ENCODE data around the gene ACBD5. TPM values are rescaled to one million over a fixed set of nuclear protein-coding genes. Genes with fewer than 3 reads are reported as not detected.
A peak's percentile ranks its signal among the peaks of the same experiment; 100 is the strongest.

The ACBD5 gene
- total and polyA plus RNA-seq, 2 experiments from 2014 or later, result 16.2 to 30.7 TPM

DNA sequence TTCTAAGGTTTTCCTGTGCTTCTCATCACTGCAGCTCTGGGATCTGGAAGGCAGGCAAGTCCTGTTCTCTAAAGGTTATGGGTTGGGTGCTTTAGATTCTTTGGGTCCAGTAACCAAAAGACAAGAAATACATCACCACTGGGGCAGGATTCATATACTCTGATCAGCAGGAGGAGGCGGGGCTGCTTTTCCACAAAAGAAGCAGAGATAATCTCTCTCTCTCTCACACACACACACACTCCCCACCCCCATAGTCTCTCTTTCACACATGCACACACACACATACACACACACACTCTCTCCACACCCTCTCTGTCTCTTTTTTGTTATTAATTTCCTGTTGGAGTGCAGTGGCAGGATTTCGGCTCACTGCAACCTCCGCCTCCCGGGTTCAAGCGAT is 13.0 kb upstream of the ACBD5 start:
- no peaks in the 10 kb centered on the region for H4K20me1 ChIP-seq (ENCODE audit: insufficient read depth, poor library complexity, severe bottlenecking)
- H3K9me3 ChIP-seq (ENCODE audit: low read depth), result no peaks in the 10 kb centered on the region
- TF ChIP-seq, protein P1, sequence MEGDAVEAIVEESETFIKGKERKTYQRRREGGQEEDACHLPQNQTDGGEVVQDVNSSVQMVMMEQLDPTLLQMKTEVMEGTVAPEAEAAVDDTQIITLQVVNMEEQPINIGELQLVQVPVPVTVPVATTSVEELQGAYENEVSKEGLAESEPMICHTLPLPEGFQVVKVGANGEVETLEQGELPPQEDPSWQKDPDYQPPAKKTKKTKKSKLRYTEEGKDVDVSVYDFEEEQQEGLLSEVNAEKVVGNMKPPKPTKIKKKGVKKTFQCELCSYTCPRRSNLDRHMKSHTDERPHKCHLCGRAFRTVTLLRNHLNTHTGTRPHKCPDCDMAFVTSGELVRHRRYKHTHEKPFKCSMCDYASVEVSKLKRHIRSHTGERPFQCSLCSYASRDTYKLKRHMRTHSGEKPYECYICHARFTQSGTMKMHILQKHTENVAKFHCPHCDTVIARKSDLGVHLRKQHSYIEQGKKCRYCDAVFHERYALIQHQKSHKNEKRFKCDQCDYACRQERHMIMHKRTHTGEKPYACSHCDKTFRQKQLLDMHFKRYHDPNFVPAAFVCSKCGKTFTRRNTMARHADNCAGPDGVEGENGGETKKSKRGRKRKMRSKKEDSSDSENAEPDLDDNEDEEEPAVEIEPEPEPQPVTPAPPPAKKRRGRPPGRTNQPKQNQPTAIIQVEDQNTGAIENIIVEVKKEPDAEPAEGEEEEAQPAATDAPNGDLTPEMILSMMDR (IDR thresholded peaks at IDR 0.05; ENCODE audit: poor library complexity), result no peak
- TF ChIP-seq EZH2phosphoT487 (IDR thresholded peaks at IDR 0.05; ENCODE audit: low read depth, severe bottlenecking, unreplicated experiment) (no peak), EZH2 (IDR thresholded peaks at IDR 0.05; ENCODE audit: borderline replicate concordance) (no peak)
- H3K79me2 ChIP-seq, result no peaks in the 10 kb centered on the region
- no peaks in the 10 kb centered on the region for H3K4me1 ChIP-seq (ENCODE audit: insufficient read depth)
- H3K36me3 ChIP-seq (replicated peaks; ENCODE audit: insufficient read depth, low read depth), result no peaks in the 10 kb centered on the region
- peaks cover 17% of the 10 kb centered on the region for H3K27me3 ChIP-seq
- H3K27ac ChIP-seq, result no peak overlapping the region
- H3K4me2 ChIP-seq, result no peak overlapping the region
- no peak for DNase-seq (ENCODE audit: low spot score)
- no peak overlapping the region for H2AFZ ChIP-seq
- no peak overlapping the region for H3K4me3 ChIP-seq
- H3K9me2 ChIP-seq (replicated peaks; ENCODE audit: insufficient read depth), result no peaks in the 10 kb centered on the region
- WGBS (ENCODE audit: low lambda C conversion rate, missing lambda C conversion rate), result 96% methylated on average over 5 of the region's 5 CpGs

DNA sequence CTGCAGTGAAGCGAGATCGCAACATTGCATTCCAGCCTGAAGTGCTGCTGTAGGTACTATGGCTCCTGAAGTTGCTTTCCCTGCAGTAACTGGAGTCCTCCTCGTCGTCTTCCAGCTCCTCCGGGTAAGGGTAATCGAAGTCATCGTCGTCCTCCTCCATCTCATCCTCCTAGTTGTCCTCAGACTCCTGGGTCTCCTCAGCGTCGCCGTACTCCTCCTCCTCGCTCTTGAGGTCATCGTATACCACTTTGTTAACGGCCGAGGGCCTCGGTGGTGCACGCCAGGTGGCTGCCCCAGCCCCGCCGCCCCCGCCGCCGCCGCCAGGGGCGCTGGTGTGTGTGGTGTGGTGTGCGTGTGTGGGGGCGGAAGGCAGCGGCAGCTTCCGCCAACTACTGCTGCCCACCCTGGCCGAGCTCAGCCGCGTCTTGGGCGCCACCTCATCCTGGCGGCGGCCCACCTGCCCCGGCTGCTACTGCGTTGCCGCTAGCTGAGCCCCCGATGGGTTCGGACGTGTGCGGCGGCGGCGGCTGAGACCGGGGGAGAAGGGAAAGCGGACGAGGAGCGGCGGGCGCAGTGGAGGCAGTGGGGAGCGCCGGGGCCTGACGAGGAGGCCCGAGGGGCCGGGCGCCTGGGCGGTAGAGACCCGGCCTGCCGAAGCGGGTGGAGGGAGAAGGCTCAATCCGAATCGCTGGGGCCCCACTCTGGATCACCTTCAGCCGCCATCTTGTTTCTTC is 11.8 kb upstream of the ACBD5 start:
- Histone ChIP-seq H3K36me3 (replicated peaks; ENCODE audit: insufficient read depth, low read depth) (no peaks in the 10 kb centered on the region), H3K79me2 (no peaks in the 10 kb centered on the region), H3K4me3 (peak overlapping the region; percentile 58), H3K27ac (peak overlapping the region; percentile 91), H4K20me1 (ENCODE audit: insufficient read depth, poor library complexity, severe bottlenecking) (no peaks in the 10 kb centered on the region), H3K9me3 (ENCODE audit: low read depth) (no peaks in the 10 kb centered on the region), H2AFZ (peak overlapping the region; percentile 99), H3K27me3 (peaks cover 5% of the 10 kb centered on the region), H3K9me2 (replicated peaks; ENCODE audit: insufficient read depth) (no peaks in the 10 kb centered on the region), H3K4me2 (peak overlapping the region; percentile 80), H3K4me1 (ENCODE audit: insufficient read depth) (no peaks in the 10 kb centered on the region)
- DNase-seq (ENCODE audit: low spot score), result peak; percentile 78
- 35% methylated on average over 58 of the region's 63 CpGs for WGBS (ENCODE audit: low lambda C conversion rate, missing lambda C conversion rate)
- TF ChIP-seq, protein P1 (IDR thresholded peaks at IDR 0.05; ENCODE audit: poor library complexity), result peak; percentile 67
- TF ChIP-seq EZH2phosphoT487 (IDR thresholded peaks at IDR 0.05; ENCODE audit: low read depth, severe bottlenecking, unreplicated experiment), result no peak
- TF ChIP-seq EZH2 (IDR thresholded peaks at IDR 0.05; ENCODE audit: borderline replicate concordance), result no peak

DNA sequence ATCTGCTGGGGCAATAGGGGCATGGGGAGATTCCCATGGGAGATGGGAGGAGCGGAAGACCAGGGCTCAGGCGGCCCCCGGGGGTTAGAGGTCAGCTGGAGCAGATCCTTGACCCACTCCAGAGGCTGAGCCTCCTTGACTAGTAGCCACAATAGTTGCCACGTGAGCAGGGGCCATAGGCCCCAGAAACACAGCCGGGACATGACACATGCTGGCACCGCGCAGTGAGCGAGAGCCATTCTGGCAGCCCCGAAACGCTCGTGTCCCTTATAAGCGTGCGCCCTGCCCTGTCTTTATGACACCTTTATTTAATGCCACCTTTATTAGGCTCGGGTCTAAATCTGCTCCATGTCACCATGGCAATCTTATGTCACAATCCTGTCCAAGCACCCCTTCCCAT is 11.0 kb upstream of the ACBD5 start:
- TF ChIP-seq EZH2phosphoT487 (IDR thresholded peaks at IDR 0.05; ENCODE audit: low read depth, severe bottlenecking, unreplicated experiment), result no peak
- TF ChIP-seq, protein P1 (IDR thresholded peaks at IDR 0.05; ENCODE audit: poor library complexity), result no peak
- no peak for TF ChIP-seq EZH2 (IDR thresholded peaks at IDR 0.05; ENCODE audit: borderline replicate concordance)
- Histone ChIP-seq H3K9me3 (ENCODE audit: low read depth) (no peaks in the 10 kb centered on the region), H3K27me3 (no peaks in the 10 kb centered on the region), H3K4me1 (ENCODE audit: insufficient read depth) (no peaks in the 10 kb centered on the region), H3K36me3 (replicated peaks; ENCODE audit: insufficient read depth, low read depth) (no peaks in the 10 kb centered on the region), H3K4me3 (no peak overlapping the region), H3K79me2 (no peaks in the 10 kb centered on the region), H4K20me1 (ENCODE audit: insufficient read depth, poor library complexity, severe bottlenecking) (no peaks in the 10 kb centered on the region), H3K27ac (no peak overlapping the region), H3K9me2 (replicated peaks; ENCODE audit: insufficient read depth) (no peaks in the 10 kb centered on the region), H3K4me2 (no peak overlapping the region), H2AFZ (no peak overlapping the region)
- no peak for DNase-seq (ENCODE audit: low spot score)
- 97% methylated on average over 13 of the region's 14 CpGs for WGBS (ENCODE audit: low lambda C conversion rate, missing lambda C conversion rate)

All from hepatocyte (in vitro differentiated cells).